Stimulated activated naive CD8-positive, alpha-beta T cell treated with anti-CD3 and anti-CD28 coated beads, Interleukin-15, amount 100 ng/mL, for 72 hours (primary cell): ENCODE measurements around the gene PPM1B.
"Not testable (repeated sequence)": the region's sequence is repeated elsewhere in the genome, so short reads cannot be mapped to it uniquely, and the experiment has no call there.

Source experiments
- ATAC-seq: fragments of 150-1000 bp; cut with Tn5 transposase; 2 replicates; pipeline ENCODE4 v1.10.0; 2021; ENCODE audit warnings: mild to moderate bottlenecking, moderate library complexity
- DNase-seq, 2 donors: peaks; one replicate each; pipeline ENCODE4 v3.0.0; 2021 to 2022
- H3K27ac Mint-ChIP-seq, 2 donors: one replicate each; pipeline ENCODE4 v1.8.0; 2022; ENCODE audit warnings: mild to moderate bottlenecking in 2 of 2, mixed read lengths in 2 of 2, moderate library complexity in 2 of 2
- H3K27me3 Mint-ChIP-seq: one replicate; pipeline ENCODE4 v1.8.0; 2022; ENCODE audit warnings: mixed read lengths
- H3K4me1 Mint-ChIP-seq: one replicate; pipeline ENCODE4 v1.8.0; 2022; ENCODE audit warnings: mild to moderate bottlenecking, mixed read lengths
- H3K4me3 Mint-ChIP-seq, 2 donors: one replicate each; pipeline ENCODE4 v1.8.0; 2022; ENCODE audit warnings: mild to moderate bottlenecking in 2 of 2, mixed read lengths in 2 of 2, moderate library complexity in 1 of 2
- H3K9me3 Mint-ChIP-seq, 2 donors: one replicate each; pipeline ENCODE4 v1.8.0; 2022; ENCODE audit warnings: mixed read lengths in 2 of 2

The PPM1B gene

DNA sequence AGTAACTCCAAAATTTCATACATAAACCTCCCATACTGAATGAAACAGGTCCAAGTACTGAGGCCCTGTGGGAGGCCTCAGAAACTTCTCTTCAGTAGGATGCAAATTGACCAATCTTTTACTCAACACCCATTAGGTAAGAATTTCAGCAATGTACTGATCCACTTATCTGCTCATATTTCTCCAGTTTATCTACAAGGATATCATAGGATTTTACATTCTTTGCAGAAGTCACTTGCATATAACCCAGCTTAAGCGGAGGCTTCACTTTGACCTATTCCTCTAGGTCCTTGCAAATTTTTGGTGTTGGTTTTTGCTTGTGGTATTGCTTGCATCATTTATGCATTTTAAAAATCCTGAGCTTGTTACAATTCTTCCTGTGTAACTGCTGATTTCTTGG is 77.8 kb downstream of the PPM1B start:
- no peak overlapping the region for H3K4me3 Mint-ChIP-seq
- DNase-seq, result no peak
- H3K9me3 Mint-ChIP-seq, result no peaks in the 10 kb centered on the region
- ATAC-seq, result no peak
- no peak overlapping the region for H3K27ac Mint-ChIP-seq
- H3K27me3 Mint-ChIP-seq, result no peaks in the 10 kb centered on the region
- H3K4me1 Mint-ChIP-seq, result peaks cover 18% of the 10 kb centered on the region

- Mint-ChIP-seq H3K4me1 (peaks cover 18% of the 10 kb centered on the region), H3K27ac (no peak overlapping the region), H3K9me3 (no peaks in the 10 kb centered on the region), H3K4me3 (no peak overlapping the region), H3K27me3 (no peaks in the 10 kb centered on the region)
- DNase-seq (no peak), ATAC-seq (no peak)
These were observed 78.2 kb downstream of the PPM1B start for GRCh38 chr2:44246840-44247369.

- no peaks in the 10 kb centered on the region for H3K27me3 Mint-ChIP-seq
- DNase-seq (no peak), ATAC-seq (peak; percentile 33)
- no peak overlapping the region for H3K4me3 Mint-ChIP-seq
- H3K27ac Mint-ChIP-seq, result peak overlapping the region in 1 of 2 donors; percentile 84
- peaks cover 0 to 8% of the 10 kb centered on the region in 2 donors for H3K9me3 Mint-ChIP-seq
- H3K4me1 Mint-ChIP-seq, result peaks cover 18% of the 10 kb centered on the region
These were observed 79.2 kb downstream of the PPM1B start for GRCh38 chr2:44247924-44248323.

- not testable (repeated sequence) for H3K27me3 Mint-ChIP-seq, ATAC-seq, H3K27ac Mint-ChIP-seq, H3K4me3 Mint-ChIP-seq, DNase-seq, H3K9me3 Mint-ChIP-seq
- peaks cover 18% of the 10 kb centered on the region for H3K4me1 Mint-ChIP-seq
These were observed 80.6 kb downstream of the PPM1B start for GRCh38 chr2:44249269-44249668.

GRCh38 chr2:44250376-44250775 is 81.7 kb downstream of the PPM1B start:
- ATAC-seq, result no peak
- Mint-ChIP-seq H3K27me3 (no peaks in the 10 kb centered on the region), H3K27ac (peak overlapping the region in 1 of 2 donors; percentile 52), H3K9me3 (peaks cover 0 to 9% of the 10 kb centered on the region in 2 donors), H3K4me3 (no peak overlapping the region), H3K4me1 (peaks cover 11% of the 10 kb centered on the region)
- DNase-seq, result no peak

GRCh38 chr2:44254023-44254422 is 85.3 kb downstream of the PPM1B start:
- no peak overlapping the region for H3K27ac Mint-ChIP-seq
- no peak for DNase-seq
- H3K9me3 Mint-ChIP-seq, result peaks cover 0 to 9% of the 10 kb centered on the region in 2 donors
- H3K4me3 Mint-ChIP-seq, result no peak overlapping the region
- H3K4me1 Mint-ChIP-seq, result no peaks in the 10 kb centered on the region
- no peak for ATAC-seq
- H3K27me3 Mint-ChIP-seq, result no peaks in the 10 kb centered on the region

DNA sequence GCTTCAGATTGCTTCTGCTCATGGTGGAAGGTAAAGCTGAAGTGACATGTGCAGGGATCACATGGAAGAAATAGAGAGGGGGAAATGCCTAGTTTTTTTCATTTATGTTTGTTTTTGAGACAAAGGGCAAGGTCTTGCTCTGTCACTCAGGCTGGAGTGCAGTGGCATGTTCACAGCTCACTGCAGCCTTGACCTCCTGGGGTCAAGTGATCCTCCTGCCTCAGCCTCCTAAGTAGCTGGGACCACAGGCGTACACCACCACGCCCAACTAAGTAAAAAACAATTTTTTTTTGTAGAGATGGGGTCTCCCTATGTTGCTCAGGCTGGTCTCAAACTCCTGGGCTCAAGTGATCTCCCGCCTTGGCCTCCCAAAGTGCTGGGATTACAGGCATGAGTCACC is 87.0 kb downstream of the PPM1B start:
- not testable (repeated sequence) for H3K4me3 Mint-ChIP-seq, H3K27me3 Mint-ChIP-seq, DNase-seq, ATAC-seq, H3K9me3 Mint-ChIP-seq, H3K27ac Mint-ChIP-seq, H3K4me1 Mint-ChIP-seq

- H3K4me3 Mint-ChIP-seq, H3K27me3 Mint-ChIP-seq, DNase-seq: not testable (repeated sequence)
These were observed 89.1 kb downstream of the PPM1B start for GRCh38 chr2:44257802-44258201.

GRCh38 chr2:44267269-44267795 is 98.7 kb downstream of the PPM1B start:
- peaks cover 0 to 6% of the 10 kb centered on the region in 2 donors for H3K9me3 Mint-ChIP-seq
- no peak overlapping the region for H3K27ac Mint-ChIP-seq
- H3K4me3 Mint-ChIP-seq, result no peak overlapping the region
- no peak for ATAC-seq
- DNase-seq, result no peak
- H3K27me3 Mint-ChIP-seq, result no peaks in the 10 kb centered on the region
- no peaks in the 10 kb centered on the region for H3K4me1 Mint-ChIP-seq

More at GRCh38 chr2:44257802-44258201, 89.1 kb downstream of the PPM1B start:
- H3K27ac Mint-ChIP-seq, ATAC-seq, H3K9me3 Mint-ChIP-seq, H3K4me1 Mint-ChIP-seq: not testable (repeated sequence)

GRCh38 chr2:44267796-44268648 is 99.3 kb downstream of the PPM1B start:
- Mint-ChIP-seq H3K27me3 (no peaks in the 10 kb centered on the region), H3K4me1 (no peaks in the 10 kb centered on the region), H3K27ac (no peak overlapping the region), H3K4me3 (no peak overlapping the region), H3K9me3 (peaks cover 0 to 6% of the 10 kb centered on the region in 2 donors)
- no peak for ATAC-seq
- no peak for DNase-seq

GRCh38 chr2:44269831-44270230 is 101.2 kb downstream of the PPM1B start:
- DNase-seq (no peak), ATAC-seq (no peak)
- H3K27me3 Mint-ChIP-seq, result no peaks in the 10 kb centered on the region
- H3K4me1 Mint-ChIP-seq, result no peaks in the 10 kb centered on the region
- H3K4me3 Mint-ChIP-seq, result no peak overlapping the region
- no peak overlapping the region for H3K27ac Mint-ChIP-seq
- peaks cover 0 to 6% of the 10 kb centered on the region in 2 donors for H3K9me3 Mint-ChIP-seq

DNA sequence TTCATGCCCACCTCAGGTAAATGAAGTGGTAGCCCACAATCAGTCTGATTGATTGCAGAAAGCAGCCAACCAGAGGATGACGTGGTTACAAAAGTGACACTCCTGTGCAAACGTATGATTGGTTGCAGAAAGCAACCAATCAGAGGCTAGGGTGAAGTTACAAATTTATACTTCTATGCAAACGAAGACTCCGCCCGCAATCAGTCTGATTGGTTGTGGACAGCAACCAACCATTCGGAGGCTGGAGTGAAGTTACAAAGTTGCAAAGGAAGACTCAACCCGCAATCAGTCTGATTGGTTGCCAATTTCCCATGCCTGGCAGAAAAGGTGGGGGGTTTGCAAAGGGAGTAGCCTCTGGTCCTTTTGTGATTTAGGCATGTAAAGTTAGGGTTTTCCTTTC is 102.6 kb downstream of the PPM1B start:
- no peak for ATAC-seq
- DNase-seq, result no peak
- H3K27me3 Mint-ChIP-seq, result no peaks in the 10 kb centered on the region
- H3K9me3 Mint-ChIP-seq, result peaks cover 0 to 6% of the 10 kb centered on the region in 2 donors
- H3K4me3 Mint-ChIP-seq, result no peak overlapping the region
- no peaks in the 10 kb centered on the region for H3K4me1 Mint-ChIP-seq
- H3K27ac Mint-ChIP-seq, result no peak overlapping the region

GRCh38 chr2:44273076-44273475 is 104.4 kb downstream of the PPM1B start:
- DNase-seq (no peak), ATAC-seq (no peak)
- Mint-ChIP-seq H3K27me3 (no peaks in the 10 kb centered on the region), H3K4me3 (no peak overlapping the region), H3K4me1 (no peaks in the 10 kb centered on the region), H3K9me3 (peaks cover 0 to 6% of the 10 kb centered on the region in 2 donors), H3K27ac (no peak overlapping the region)

DNA sequence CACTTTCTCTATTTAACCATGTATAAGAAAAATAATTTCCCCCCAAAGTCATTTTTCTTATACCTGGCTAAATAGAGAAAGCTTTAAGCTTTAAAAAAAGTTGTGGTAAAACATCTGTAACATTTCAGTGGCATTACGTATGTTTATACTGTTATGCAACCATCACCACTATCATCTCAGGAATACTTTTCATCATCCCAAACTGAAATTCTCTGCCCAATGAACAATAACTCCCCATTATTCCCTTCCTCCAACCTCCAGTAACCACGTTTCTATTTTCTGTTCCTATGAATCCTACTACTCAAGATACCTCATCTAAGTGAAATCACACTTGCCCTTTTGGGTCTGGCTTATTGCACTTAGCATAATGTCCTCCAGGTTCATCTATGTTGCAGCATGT is 104.9 kb downstream of the PPM1B start:
- Mint-ChIP-seq H3K27ac (no peak overlapping the region), H3K4me3 (no peak overlapping the region), H3K9me3 (peaks cover 0 to 6% of the 10 kb centered on the region in 2 donors), H3K4me1 (no peaks in the 10 kb centered on the region), H3K27me3 (no peaks in the 10 kb centered on the region)
- ATAC-seq (no peak), DNase-seq (no peak)

DNA sequence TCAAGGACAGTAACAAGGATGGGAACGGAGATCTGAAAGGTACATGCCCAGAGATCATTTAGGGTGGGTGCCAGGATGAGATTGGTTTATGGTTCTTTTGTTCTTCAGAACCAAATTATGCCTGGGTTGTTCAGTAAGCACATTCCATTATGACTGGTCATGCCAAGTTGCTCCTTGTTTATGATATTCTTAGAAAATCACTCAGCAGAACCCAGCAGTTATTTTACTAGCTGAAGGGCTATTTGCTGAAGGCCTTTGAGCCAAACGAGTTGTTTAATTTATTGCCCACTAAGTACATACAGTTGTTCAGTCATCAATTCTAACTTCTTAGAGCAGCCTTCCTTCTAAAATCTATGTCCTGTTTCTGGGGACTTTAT is 107.2 kb downstream of the PPM1B start:
- Mint-ChIP-seq H3K4me3 (no peak overlapping the region), H3K27me3 (no peaks in the 10 kb centered on the region), H3K9me3 (no peaks in the 10 kb centered on the region), H3K4me1 (no peaks in the 10 kb centered on the region), H3K27ac (no peak overlapping the region)
- DNase-seq (no peak), ATAC-seq (no peak)

GRCh38 chr2:44277541-44277940 is 108.9 kb downstream of the PPM1B start:
- Mint-ChIP-seq H3K4me3 (no peak overlapping the region), H3K9me3 (no peaks in the 10 kb centered on the region), H3K4me1 (no peaks in the 10 kb centered on the region), H3K27me3 (no peaks in the 10 kb centered on the region), H3K27ac (no peak overlapping the region)
- ATAC-seq (no peak), DNase-seq (no peak)
